HG03342 (cell line): ENCODE results near the gene EML1.

Experiments
- ATAC-seq: cut with Tn5 transposase; IDR thresholded peaks from one replicate; pipeline ENCODE4 v1.9.1; 2021; ENCODE audit warnings: mild to moderate bottlenecking, moderate library complexity; ENCODE audit not compliant: unreplicated experiment

EML1 gene

GRCh38 chr14:99981806-99982205, 188.6 kb downstream of the EML1 start:
- ATAC-seq = no peak

GRCh38 chr14:99982537-99983250, 189.5 kb downstream of the EML1 start:
- peak; percentile 70 for ATAC-seq

GRCh38 chr14:99983251-99984015, 190.2 kb downstream of the EML1 start:
- no peak for ATAC-seq

GRCh38 chr14:99984036-99984435, 190.8 kb downstream of the EML1 start:
- no peak for ATAC-seq

- no peak for ATAC-seq
Observed at GRCh38 chr14:99986396-99986795, 193.2 kb downstream of the EML1 start.

- no peak for ATAC-seq
Observed at GRCh38 chr14:99989032-99989431, 195.8 kb downstream of the EML1 start.

- ATAC-seq = no peak
Observed at GRCh38 chr14:99990268-99991170, 197.3 kb downstream of the EML1 start.

GRCh38 chr14:99991331-99991730, 198.1 kb downstream of the EML1 start:
- ATAC-seq = no peak
